ENCODE measurements around the gene KCTD6.

GRCh38 chr3:58530354-58530865, 38.5 kb downstream of the KCTD6 start:
- TF ChIP-seq, protein P1, sequence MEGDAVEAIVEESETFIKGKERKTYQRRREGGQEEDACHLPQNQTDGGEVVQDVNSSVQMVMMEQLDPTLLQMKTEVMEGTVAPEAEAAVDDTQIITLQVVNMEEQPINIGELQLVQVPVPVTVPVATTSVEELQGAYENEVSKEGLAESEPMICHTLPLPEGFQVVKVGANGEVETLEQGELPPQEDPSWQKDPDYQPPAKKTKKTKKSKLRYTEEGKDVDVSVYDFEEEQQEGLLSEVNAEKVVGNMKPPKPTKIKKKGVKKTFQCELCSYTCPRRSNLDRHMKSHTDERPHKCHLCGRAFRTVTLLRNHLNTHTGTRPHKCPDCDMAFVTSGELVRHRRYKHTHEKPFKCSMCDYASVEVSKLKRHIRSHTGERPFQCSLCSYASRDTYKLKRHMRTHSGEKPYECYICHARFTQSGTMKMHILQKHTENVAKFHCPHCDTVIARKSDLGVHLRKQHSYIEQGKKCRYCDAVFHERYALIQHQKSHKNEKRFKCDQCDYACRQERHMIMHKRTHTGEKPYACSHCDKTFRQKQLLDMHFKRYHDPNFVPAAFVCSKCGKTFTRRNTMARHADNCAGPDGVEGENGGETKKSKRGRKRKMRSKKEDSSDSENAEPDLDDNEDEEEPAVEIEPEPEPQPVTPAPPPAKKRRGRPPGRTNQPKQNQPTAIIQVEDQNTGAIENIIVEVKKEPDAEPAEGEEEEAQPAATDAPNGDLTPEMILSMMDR (IDR thresholded peaks at IDR 0.05): no peak
- TF ChIP-seq EZH2 (IDR thresholded peaks at IDR 0.05): no peak
- no peak for TF ChIP-seq EZH2phosphoT487 (IDR thresholded peaks at IDR 0.05)

Measured in neural progenitor cell (in vitro differentiated cells).